ENCODE results near the gene CAMTA1.
"Not testable (repeated sequence)": the region's sequence is repeated elsewhere in the genome, so short reads cannot be mapped to it uniquely, and the experiment has no call there.

CAMTA1 gene

DNA sequence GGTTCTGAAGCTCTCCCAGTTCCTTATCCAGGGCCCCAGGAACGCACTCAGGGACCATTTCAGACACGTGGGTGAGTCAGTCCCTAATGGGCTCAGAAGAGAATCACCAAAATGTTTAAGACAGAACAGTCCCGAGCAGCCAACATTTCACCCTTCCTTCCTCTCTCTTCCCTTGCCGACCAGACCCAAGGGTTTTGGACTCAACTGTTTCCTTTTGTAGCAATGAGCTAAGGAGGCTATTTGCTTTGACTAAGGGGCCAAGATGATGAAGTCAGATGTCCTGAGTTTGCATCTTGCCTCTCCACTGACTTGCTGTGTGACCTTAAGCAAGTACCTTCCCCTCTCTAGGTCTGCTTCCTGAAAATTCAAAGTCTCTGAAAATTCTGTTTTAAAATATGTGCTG lies 513.5 kb downstream of the CAMTA1 start:
- DNase-seq, result no peak

DNA sequence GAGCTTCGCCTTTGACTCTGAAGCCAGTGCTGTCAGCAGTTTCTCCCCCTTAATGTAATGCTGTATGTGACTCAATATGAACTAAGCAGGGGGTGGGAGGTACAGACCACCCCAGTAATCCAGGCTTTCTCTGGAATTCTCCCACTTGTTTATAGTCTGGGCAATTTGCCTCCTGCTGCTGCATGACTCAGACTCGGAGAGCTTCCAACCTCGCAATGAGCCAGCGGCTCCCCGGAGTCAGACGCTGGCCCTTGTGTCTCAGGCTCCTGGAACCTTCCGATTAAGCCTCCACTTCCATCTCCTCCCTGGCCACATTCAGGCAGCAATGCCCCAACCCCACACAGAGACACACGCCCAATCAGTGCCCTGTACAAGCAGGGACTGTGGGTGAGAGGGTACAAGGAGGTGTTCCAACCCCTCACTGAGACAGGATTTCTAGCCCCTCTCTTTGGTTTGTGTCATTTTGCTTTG lies 514.1 kb downstream of the CAMTA1 start:
- no peak for DNase-seq

DNA sequence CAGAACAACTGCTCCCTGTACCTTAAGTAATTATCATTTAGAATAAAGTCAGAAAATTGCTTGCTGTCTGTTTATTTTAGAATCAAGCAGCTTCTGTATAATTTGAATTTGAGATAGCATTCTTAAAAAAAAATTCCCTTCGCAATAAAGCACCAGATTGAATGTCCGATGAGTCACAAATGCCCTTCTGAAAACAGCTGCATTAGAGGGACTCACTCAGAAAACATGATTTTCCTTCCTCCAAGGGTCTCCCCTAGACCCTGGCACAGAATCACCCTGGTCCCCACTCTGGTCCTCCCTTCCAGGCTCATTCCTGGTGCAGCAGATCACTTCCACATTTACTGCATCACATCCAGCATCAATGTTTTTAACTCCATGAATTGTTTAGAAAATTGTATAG lies 514.7 kb downstream of the CAMTA1 start:
- no peak for DNase-seq

DNA sequence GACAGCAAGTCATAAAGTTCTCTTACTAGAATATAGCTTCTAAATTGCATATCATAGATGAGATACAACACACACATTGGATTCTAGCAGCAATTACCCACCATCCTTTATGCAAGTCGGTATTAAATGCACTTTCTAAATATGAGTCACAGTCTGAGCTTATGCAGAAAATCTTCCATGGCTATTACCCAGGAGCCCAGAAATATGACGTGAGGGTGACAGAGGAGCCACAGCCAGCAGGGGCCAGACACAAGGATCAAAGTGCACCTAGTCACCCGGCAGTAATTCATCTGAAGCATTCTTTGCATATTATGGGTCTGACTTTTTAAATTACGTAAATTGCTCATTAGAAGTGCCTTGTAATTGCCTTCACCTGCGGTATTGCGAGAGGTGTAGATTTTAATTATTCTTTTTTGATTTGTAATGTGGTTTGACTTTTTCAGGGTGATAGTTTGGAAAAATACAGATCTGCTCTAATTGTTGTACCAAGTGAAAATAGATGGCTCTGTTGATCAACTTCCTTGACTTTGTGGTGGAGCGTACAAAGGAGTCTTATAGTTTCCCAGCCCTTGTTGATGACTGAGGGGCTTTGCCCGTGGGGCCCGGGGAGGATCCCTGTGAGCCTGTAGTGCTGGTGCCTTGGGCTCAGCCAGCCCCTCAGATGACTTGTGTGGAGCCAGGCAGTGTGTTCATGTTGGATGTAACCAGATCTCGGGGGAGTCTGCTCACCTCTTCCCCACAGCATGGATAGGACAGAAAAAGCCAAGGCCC lies 515.8 kb downstream of the CAMTA1 start:
- no peak for DNase-seq

DNA sequence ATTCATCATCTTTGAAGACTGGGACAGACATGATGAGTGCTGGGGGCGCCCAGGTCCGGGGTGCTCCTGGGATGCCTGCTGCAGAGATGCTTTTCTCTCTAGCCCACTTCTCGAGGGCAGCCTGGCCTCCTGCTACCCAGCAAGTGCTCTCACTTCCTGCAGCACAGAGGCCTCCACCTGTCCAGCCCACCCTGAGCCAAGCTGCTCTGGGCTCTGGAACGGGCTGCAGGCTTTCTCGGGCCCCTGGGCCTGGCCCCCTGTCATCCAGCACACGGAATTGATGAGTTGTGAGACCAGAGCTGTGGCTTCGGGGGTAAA lies 516.4 kb downstream of the CAMTA1 start:
- no peak for DNase-seq

DNA sequence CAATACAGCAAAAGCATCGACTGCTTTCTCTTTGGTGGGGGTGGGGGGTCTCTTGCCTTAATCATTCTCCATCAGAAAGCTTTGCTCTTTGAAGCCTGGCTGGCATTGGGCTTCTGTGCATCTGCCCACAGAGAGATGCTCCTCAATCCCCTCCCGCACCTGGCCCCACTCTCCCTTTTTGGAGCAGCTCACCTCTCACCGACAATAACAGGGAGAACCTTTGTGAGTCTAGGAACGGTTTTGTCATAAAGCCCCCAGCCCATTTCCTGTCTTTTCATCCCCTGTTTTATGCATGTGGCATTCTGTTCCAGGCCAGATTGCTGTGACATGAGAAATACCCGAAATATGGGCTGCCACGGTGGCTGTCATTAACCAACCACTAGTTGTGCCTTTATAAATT lies 516.9 kb downstream of the CAMTA1 start:
- no peak for DNase-seq

DNA sequence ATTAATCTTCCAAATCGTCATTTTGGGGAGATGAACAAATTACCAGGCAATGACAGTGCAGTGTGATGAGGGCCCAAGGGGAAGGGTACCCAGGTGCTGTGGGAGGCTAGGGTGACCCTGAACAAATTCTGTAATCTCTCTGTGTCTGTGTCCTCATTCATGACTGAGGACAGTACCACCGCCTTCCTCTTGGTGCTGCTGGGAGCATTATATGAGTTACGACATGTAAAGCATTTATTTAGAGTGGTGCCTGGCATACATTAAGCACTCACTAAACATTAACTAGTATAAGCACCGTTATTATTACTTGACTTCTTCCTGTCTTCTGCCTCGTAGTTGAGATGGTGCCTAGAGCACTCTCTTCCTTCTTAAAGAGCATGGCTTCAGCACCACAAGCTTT lies 517.6 kb downstream of the CAMTA1 start:
- DNase-seq, result no peak

DNA sequence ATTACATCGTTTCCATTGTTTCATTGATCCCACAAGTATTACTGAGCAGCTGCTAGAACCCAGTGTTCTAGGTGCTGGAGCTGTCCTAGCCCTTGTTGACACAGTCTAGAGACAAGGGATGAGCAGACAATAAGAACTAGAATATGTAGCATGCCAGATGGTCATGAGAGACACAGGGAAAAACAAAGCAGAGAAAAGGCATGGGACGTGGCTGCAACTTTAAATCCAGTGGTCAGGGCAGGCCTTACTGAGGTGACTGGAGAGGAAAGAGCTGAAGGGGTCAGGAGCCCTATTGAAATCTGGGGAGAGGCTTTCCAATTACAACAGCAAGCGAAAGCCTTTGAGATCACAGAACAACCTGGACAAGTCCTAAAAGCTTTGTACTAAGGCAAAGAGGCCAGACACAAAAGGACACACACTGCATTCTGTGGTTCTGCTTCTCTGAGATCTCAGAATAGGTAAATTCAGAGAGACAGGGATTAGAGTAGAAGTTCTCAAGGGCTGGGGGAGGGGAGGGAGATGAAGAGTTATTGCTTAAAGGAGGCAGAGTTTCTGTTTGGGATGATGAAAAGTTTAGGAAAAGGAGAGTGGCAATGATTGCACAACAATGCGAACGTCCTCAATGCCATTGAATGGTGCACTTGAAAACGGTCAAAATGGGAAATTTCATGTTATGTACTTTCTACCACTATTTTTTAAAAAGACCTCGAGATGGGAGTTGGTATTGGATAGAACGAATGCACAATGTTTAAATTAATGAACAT lies 518.5 kb downstream of the CAMTA1 start:
- no peak for DNase-seq

DNA sequence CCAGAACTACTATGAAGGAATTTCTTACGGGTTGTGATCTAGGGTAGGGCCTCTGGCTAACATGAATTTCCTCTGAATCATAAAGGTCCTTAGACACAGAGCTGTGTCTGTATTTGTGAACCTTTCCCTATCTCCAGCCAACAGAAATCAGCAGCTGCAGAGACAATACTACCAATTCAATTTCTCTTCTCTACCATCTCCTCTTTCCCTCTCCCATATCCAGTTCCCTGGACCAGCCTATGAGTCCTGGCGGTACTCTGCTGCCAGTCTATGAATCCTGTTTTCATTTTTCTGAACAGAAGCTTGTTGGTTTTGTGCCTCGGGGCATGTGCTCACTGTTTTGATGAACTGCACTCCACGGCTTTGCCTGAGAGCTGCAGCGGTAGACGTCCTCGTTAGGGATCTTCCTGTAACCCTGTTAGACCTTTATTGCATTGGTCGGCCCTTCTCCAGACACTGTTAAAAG lies 527.9 kb downstream of the CAMTA1 start:
- no peak for DNase-seq

DNA sequence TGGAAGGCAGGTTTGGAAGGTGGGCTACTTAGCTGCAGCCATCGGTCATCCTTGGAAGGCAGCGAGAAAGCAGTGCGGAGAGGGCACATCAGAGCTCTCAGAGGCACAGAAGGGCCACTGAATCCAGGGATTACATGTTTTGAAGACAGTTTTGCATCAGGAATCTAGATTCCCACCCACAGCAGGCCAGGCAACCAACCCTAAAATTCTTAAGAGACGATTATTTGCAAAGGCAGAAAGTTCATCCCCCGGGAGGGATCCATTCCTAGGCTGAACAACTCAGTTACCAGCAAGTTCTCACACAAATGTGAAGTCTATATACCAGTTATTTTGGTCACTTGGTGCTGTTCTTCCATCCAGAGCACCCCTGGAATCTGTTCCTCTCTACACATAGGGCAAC lies 528.6 kb downstream of the CAMTA1 start:
- DNase-seq, result no peak

DNA sequence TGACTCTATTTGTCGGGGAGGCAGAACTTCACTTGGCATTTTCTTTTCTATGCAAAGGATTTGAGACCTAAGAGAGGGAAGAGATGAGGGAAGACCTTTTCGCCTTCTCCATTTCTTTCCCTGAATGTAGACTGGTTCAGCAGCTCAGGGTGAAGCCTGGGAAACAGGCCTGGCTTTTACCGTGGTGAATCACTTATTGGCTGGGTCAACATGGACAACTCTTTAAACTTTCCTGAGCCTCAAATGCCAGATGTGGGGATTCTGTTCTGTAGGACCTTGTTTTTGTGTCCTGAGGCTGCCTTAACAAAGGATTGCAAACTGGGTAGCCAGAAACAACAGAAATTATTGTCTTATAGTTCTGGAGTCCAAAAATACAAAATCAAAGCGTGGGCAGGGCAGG lies 530.1 kb downstream of the CAMTA1 start:
- DNase-seq, result no peak

DNA sequence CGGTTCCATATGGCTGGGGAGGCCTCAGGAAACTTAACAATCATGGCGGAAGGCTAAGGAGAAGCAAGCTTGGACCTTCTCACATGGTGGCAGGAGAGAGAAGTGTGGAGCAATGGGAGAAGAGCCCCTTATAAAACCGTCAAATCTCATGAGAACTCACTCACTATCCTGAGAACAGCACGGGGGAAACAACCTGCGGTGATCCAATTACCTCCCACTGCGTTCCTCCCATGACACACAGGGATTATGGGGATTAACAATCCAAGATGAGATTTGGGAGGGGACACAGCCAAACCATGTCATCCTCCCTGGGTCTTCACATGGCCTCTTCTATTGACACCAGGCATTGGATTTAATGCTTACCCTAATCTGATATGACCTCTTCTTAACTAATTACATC lies 530.7 kb downstream of the CAMTA1 start:
- DNase-seq, result no peak

DNA sequence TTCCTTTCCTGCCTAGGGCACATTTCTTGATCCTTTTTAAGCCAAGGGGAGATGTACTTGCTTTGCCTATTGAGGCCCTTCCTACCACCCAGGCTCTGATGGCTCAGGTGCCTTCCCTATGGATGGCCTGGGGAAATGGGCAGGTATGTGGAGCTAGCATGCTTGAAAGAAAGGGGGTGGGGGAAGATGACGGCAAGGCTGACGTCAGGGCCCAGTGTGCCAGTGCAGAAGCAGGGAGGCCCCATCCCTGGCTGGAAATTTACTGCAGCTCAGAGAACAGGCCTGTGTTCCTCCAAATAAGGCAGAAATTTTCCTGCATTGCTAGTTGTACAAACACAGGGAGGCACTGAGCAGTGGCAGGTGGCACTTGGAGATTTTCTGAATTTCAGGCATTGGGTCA lies 532.6 kb downstream of the CAMTA1 start:
- no peak for DNase-seq

DNA sequence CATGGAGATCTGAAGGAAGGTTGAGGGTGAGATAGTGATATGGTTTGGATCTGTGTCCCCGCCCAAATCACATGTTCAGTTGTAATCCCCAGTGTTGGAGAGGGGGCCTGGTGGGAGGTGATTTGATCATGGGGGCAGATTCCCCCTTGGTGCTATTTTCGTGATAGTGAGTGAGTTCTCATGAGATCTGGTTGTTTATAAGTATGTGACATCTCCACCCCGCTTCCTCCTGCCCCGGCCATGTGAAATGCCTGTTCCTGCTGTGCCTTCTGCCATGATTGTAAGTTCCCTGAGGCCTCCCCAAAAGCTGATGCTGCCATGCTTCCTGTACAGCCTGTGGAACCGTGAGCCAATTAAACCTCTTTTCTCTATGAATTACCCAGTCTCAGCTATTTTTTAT lies 533.9 kb downstream of the CAMTA1 start:
- no peak for DNase-seq

DNA sequence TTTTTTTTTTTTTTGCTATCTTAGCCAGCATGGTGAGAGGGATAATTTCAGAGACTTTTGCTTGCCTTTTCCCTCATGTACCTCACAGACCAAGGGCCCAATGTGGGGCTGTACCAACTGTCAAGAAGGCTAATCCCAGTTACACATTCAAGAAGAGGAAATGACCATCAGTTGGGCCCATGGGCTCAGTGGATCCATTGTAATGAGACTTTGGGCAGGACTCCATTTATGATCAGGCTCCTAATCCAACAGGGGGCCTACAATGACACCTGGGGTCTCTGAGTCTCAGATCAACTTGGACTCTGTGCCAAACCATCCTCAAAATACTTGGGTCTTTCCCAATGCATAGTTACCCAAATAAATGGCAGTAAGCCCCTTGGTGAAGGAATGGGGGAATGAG lies 535.4 kb downstream of the CAMTA1 start:
- no peak for DNase-seq

DNA sequence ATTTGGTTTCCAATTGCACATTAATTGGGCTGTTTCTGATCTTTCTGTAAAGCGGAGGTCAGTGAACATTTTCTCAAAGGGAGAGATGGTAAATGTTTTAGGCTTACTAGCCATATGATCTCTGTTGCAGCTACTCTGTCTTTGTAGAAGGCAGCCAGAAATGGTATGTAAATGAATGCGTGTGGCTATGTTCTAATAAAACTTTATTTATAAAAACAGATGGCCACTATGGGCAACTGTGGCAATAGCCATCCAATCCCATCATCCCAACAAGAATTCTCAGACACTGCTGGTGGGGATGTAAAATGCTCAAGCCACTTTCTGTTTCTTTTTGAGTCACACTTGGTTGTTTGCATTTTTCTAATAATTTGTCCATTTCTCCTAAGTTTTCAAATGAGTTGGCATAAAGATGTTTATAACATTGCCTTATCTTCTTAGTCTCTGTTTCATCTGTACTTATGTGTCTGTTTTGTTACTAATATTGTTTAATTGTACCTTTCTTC lies 537.1 kb downstream of the CAMTA1 start:
- no peak for DNase-seq

DNA sequence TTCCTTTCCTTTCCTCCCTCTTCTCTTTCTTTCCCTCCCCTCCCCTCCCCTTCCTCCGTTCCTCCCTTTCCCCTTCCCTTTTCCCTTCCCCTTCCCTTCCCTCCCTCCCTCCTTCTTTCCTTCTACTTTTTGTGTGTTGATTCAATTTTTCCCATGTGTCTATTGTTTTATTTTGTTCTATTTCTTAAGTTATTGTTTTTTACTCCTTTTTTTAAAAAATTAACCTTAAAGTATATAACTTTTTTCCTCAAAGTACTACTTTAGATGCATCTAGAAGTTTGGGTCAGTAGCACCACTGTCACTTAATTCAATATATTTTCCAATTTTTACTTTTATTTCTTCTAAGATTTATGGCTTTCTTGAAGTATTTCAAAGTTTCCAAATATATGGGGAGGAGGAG lies 537.7 kb downstream of the CAMTA1 start:
- DNase-seq, result no peak

DNA sequence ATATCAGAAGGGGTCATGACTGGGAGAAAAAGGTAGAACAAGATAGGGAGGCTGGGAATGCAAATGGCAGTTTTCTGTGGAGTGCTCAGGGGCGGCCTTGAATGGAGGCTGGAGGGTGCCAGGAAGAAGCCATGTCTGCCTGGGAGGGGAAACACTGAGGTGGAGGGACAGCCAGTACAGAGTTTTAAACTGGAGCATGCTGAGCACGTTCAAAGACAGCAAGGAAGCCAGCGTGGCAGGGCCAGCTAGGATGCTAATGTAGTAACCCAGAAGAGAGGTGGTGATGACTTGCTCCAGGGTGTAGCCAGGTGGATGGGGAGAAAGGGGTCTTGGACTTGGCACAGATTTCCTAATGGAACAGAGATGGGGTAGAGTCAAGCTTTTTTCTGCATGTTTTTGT lies 540.0 kb downstream of the CAMTA1 start:
- no peak for DNase-seq

DNA sequence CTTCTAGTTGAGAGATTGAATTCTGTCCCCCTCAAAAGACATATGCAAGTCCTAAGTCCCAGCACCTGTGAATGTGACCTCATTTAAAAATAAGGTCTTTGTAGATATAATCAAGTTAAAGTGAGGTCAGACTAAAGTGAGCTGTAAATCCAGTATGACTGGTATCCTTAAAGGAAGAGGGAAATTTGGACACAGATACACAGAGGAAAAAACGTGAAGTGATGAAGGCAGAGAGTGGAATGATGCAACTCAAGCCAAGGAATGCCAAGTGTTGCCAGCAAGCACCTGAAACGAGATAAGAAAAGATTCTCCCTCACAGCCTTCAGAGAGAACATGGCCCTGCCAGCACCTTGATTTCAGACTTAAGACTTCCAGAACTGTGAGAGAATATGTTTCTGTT lies 541.1 kb downstream of the CAMTA1 start:
- no peak for DNase-seq

DNA sequence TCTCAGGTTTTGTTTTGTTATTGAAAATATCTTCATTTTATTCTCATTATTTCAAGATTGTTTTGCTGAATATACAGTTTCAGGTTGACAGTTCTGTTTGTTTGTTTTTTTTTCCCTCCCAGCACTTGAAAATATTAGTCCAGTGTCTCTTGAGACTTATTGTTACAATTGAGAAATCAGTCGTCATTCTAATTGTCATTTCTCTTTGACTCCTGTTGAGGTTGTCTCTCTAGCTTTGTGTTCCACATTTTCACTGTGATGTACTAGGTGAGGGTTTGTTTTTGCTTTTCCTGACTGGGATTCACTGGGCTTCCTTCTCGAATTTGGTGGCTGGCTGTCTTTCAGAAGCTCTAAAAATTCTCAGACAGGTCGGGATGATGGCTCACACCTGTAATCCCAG lies 542.6 kb downstream of the CAMTA1 start:
- DNase-seq, result no peak

DNA sequence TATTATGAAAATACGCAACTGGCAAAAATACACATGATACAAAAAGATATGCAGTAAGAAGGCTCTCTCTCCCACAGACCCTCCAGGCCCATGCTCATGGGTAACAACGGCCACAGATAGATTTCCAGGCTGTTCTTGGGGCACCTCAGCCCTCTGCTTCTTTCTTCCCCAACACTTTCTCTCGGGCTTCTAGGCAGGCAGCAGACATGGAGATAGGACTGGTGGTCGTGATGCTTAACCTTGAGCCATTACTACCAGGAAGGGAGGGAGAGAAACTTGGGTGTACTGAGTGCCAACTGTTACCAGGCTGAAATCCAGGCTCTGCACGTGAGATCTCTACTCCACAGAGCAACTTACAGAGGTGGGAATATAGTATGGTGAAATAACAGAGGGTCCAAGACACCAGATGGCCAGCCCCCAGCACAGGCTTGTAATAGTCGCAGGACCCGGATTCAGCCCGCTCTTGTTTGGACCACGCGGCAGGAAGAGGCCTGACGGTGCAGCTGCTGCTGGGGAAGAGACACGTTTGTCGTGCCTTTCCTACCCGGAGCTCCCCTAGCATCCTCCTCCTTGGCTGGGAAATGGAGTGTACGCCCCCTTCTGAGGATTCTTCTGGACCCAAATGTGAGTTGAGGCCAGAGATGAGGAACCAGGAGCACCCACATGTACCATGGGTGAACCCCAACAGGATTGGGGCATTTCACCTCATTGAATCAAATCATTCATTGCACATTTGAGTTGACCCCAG lies 544.8 kb downstream of the CAMTA1 start:
- DNase-seq, result no peak

DNA sequence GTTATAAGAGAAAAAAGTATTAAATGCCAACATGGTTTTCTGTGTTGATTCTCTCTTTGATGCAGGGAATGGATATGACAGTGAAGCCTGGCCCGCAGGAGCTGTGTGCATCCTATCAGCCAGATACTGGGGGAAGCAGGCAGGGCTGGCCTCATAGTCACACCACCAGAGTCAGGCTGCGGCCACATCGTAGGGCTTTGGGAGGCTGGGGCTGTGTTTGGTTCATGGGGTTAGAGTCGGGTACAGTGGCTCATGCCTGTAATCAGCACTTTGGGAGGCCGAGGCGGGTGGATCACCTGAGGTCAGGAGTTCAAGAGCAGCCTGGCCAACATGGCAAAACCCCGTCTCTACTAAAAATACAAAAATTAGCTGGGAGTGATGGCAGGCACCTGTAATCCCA lies 545.5 kb downstream of the CAMTA1 start:
- not testable (repeated sequence) for DNase-seq

DNA sequence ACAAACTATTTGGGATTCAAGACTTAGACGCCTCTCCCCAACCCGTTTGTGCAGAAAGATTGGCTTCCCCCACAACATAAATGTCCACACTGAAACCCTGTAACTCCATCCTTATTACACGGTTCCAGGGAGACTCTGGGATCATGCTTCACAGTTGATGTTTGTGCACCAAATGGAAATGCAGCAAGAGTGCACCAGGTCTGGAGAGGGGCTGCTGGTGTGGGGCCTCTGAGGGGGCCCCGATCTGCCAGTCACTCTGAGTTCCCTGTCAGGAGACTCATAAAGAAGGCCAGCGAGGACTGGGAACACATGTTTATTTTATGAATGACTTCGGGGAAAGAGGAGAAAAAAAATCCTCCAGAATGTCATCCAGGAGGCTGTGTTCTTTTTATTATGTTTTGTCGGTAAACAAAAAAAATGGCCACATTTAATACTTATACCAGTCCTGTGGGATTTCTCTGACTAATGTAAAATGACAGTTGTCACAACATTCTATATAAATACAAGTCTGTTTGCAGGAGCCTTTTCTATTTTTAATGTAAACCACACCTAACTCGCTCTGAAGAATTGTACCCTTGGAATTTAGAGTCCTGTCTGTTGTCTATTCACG lies 546.8 kb downstream of the CAMTA1 start:
- DNase-seq, result no peak
